ENCODE results near the gene CDH4. TPM values are rescaled to one million over a fixed set of nuclear protein-coding genes. Genes with fewer than 3 reads are reported as not detected.

CDH4 gene
- total and polyA plus RNA-seq, 2 of the 8 experiments (the other 6 are each of a cell fraction or from before 2014, with no cell fraction given), result 4.3 to 7.9 TPM

DNA sequence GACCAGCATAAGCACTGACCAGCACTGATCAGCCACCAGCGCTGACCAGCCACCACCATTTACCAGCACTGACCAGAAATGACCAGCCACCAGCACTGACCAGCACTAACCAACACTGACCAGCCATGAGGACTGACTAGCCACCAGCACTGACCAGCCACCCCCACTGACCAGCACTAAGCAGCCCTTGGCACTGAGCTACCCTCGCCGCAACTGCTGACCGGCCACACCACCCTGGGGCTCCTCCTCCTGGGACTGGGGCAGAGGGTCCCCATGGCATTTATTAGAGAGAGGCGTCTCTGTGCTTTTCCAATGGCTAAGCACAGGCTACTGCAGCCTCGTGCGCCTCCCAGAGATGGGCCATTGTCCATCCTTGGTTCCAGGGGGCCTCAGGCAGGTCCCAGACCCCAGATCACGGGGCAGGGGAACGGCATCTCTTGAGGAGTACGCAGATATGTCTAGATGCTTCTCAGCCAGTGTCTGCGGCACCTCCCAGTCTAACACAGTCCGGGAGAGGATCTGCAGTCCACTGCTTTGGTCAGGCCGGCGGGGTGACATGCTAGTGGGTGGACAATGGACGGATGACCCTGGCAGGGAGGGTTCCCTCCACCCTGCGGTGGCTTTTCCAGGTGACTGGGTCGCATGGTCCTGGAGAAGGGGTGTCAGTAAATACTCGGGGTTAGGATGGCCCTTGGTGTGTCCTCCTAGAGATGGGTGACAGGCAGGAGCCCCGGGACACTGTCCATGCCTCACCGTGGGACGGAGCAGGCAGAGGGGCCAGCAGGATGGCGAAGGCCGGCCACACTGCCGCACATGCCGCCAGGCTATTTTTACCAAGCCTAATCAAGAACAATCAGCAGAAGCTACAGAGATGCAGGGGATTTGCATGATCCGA, 645.6 kb downstream of the CDH4 start (continued):
- TF ChIP-seq POLR2AphosphoS5 (IDR thresholded peaks at IDR 0.05; ENCODE audit: low read depth, low read length), result no peak
- TF ChIP-seq CBX5 (IDR thresholded peaks at IDR 0.05; ENCODE audit: low read depth, low read length), result no peak
- TF ChIP-seq CREB1 (IDR thresholded peaks at IDR 0.05), result no peak
- TF ChIP-seq KDM1A (IDR thresholded peaks at IDR 0.05; ENCODE audit: borderline replicate concordance, low read length), result no peak

Data from H1 (cell line).